H1 (cell line): Measurements from ENCODE around the gene DOCK9. TPM values are rescaled to one million over a fixed set of nuclear protein-coding genes. Genes with fewer than 3 reads are reported as not detected.

Experiments used
- polyA plus RNA-seq, 7 experiments: library from polyadenylated mRNA; depleted of rRNA in 3 of 7; stranded (reverse) in 5 of 7; unstranded in 2 of 7; fragments of >200 nt in 5 of 7; fragments of 200-250 nt in 2 of 7; gene quantifications; 1 replicate in 5 of 7; 2 replicates in 1 of 7; 4 replicates in 1 of 7; pipeline versions ENCODE4 v1.2.1 to v1.2.3, GENCODE V29; 2011 to 2013; ENCODE audit warnings: missing spikeins in 2 of 7, mixed read lengths in 2 of 7
- total RNA-seq: library from RNA; stranded (reverse); fragmentation: NEBNext Ultra II Directional; extraction: Animal tissue kit (Norgen Biotek cat#: 25700); gene quantifications from 2 replicates; pipeline ENCODE4 v1.2.1, GENCODE V29; 2021
- TF ChIP-seq, protein P1 (sequence below): fragments of 300-600 bp; sonication (generic); IDR thresholded peaks from 2 replicates; pipeline ENCODE4 v1.7.1; 2012; ENCODE audit warnings: low read length, moderate library complexity, mild to moderate bottlenecking, inconsistent platforms; ENCODE audit not compliant: insufficient replicate concordance

The DOCK9 gene
- total and polyA plus RNA-seq, 2 of the 8 experiments (the other 6 are each of a cell fraction or from before 2014, with no cell fraction given): 21.6 to 31.5 TPM

DNA sequence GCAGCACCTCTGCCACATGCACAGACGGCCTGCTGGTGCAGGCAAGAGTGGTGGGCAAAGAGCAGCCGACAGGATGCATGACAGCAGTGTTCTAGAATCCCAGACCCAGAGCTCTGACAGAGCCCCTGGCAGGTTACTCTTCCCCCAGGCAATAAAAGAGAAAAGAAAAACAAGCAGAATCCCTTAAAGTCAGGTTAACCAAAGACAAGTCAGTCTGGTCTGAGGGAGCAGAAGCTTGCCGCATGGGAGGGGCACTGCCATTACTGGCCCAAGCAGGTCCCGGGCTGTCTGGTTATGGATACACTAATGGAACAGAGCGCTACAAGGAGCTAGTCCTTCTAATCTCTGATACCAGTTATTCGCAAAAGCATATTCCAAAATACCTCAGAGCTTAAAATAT is 36.1 kb upstream of the DOCK9 start (continued):
- TF ChIP-seq, protein P1, sequence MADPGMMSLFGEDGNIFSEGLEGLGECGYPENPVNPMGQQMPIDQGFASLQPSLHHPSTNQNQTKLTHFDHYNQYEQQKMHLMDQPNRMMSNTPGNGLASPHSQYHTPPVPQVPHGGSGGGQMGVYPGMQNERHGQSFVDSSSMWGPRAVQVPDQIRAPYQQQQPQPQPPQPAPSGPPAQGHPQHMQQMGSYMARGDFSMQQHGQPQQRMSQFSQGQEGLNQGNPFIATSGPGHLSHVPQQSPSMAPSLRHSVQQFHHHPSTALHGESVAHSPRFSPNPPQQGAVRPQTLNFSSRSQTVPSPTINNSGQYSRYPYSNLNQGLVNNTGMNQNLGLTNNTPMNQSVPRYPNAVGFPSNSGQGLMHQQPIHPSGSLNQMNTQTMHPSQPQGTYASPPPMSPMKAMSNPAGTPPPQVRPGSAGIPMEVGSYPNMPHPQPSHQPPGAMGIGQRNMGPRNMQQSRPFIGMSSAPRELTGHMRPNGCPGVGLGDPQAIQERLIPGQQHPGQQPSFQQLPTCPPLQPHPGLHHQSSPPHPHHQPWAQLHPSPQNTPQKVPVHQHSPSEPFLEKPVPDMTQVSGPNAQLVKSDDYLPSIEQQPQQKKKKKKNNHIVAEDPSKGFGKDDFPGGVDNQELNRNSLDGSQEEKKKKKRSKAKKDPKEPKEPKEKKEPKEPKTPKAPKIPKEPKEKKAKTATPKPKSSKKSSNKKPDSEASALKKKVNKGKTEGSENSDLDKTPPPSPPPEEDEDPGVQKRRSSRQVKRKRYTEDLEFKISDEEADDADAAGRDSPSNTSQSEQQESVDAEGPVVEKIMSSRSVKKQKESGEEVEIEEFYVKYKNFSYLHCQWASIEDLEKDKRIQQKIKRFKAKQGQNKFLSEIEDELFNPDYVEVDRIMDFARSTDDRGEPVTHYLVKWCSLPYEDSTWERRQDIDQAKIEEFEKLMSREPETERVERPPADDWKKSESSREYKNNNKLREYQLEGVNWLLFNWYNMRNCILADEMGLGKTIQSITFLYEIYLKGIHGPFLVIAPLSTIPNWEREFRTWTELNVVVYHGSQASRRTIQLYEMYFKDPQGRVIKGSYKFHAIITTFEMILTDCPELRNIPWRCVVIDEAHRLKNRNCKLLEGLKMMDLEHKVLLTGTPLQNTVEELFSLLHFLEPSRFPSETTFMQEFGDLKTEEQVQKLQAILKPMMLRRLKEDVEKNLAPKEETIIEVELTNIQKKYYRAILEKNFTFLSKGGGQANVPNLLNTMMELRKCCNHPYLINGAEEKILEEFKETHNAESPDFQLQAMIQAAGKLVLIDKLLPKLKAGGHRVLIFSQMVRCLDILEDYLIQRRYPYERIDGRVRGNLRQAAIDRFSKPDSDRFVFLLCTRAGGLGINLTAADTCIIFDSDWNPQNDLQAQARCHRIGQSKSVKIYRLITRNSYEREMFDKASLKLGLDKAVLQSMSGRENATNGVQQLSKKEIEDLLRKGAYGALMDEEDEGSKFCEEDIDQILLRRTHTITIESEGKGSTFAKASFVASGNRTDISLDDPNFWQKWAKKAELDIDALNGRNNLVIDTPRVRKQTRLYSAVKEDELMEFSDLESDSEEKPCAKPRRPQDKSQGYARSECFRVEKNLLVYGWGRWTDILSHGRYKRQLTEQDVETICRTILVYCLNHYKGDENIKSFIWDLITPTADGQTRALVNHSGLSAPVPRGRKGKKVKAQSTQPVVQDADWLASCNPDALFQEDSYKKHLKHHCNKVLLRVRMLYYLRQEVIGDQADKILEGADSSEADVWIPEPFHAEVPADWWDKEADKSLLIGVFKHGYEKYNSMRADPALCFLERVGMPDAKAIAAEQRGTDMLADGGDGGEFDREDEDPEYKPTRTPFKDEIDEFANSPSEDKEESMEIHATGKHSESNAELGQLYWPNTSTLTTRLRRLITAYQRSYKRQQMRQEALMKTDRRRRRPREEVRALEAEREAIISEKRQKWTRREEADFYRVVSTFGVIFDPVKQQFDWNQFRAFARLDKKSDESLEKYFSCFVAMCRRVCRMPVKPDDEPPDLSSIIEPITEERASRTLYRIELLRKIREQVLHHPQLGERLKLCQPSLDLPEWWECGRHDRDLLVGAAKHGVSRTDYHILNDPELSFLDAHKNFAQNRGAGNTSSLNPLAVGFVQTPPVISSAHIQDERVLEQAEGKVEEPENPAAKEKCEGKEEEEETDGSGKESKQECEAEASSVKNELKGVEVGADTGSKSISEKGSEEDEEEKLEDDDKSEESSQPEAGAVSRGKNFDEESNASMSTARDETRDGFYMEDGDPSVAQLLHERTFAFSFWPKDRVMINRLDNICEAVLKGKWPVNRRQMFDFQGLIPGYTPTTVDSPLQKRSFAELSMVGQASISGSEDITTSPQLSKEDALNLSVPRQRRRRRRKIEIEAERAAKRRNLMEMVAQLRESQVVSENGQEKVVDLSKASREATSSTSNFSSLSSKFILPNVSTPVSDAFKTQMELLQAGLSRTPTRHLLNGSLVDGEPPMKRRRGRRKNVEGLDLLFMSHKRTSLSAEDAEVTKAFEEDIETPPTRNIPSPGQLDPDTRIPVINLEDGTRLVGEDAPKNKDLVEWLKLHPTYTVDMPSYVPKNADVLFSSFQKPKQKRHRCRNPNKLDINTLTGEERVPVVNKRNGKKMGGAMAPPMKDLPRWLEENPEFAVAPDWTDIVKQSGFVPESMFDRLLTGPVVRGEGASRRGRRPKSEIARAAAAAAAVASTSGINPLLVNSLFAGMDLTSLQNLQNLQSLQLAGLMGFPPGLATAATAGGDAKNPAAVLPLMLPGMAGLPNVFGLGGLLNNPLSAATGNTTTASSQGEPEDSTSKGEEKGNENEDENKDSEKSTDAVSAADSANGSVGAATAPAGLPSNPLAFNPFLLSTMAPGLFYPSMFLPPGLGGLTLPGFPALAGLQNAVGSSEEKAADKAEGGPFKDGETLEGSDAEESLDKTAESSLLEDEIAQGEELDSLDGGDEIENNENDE: no peak
